GM18867 (cell line): Measurements from ENCODE around the gene IL1A.

Experiments used
- ATAC-seq: cut with Tn5 transposase; IDR thresholded peaks from one replicate; pipeline ENCODE4 v1.9.1; 2021; ENCODE audit warnings: mild to moderate bottlenecking, moderate library complexity; ENCODE audit not compliant: unreplicated experiment

Gene IL1A

DNA sequence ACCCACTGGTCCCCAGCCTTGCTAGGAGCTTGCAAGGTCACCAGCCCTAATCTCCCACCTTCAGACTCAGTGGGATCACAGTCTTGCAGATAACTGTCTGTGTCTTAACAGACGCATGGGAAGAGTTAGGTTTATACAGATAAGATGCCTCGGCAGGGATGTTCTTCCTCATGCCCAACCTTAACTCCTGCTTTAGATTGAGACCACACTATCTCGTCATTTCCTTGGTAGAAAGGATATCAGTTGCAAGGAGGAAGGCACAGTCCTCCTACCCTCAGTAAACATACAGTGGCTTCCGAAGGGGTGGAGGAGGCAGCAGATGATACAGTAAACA is 56.3 kb downstream of the IL1A start:
- no peak for ATAC-seq

DNA sequence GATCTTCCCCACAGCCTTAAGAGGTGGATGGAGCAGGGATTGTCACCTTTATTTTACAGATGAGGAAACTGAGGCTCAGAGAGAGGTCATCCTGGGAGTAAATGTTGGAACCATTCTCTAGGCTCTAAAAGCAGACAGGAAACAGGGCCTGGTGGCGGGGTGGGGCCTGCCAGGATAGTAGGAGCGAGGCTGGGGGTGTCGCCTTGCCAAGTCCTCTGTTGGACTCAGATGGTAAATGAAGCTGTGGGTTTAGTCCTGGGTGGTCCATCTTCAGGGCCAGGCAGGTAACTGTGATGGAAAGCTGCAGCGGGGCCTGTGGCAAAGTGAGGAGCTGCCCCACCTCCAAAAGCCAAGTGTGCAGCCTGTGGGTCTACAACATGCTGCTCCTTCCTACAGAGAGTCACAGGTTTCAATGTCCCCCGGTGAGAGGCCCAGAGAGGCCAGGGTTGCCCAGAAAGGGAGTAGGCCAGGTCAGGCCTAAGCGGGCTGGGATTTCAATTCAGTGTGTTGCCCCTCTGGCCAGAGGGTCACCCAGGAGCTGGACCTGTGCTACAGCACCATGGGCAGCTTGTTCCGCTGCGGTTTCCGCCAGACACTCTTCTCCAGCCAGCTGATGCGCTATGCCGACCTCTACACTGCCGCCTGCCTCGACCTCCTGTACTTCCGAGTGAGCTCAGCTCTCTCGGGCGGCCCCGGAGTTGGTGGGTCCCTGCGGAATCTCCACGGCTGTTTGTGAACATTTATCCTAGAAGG is 56.8 kb downstream of the IL1A start:
- ATAC-seq = no peak

DNA sequence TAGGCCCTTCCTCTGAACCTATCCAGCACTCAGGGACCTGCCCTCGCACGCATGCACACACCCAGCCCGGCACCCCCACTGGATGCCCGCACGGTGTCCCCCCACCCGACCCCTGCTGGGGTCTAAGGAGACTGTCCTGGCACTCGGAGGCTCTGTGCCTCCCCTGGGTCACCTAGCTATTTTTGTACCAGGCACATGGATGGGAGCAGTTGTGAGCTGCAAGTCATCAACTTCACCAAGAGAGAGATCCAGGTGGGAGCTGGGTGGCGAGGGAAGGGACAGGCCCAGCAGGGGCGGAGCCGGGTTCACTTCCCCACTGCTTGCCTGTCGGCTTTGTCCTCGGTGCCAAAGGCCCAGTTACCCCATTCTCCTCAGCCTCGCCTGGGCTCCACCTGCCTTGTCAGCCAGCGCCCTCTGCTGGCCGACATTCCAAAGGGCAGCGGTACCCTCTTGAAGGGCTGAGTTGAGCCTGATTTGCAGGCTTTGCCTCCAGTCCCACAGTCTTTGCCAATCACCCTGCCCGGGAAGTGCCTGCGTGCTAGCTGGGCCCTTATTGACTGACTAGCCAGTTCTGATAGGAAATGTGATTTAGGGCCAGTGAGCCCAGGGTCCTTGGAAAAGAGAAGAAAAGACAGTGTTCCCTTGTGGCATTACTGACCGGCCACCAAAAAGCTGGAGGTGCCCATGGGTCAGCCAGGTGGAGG is 57.7 kb downstream of the IL1A start:
- ATAC-seq = peak; percentile 78

DNA sequence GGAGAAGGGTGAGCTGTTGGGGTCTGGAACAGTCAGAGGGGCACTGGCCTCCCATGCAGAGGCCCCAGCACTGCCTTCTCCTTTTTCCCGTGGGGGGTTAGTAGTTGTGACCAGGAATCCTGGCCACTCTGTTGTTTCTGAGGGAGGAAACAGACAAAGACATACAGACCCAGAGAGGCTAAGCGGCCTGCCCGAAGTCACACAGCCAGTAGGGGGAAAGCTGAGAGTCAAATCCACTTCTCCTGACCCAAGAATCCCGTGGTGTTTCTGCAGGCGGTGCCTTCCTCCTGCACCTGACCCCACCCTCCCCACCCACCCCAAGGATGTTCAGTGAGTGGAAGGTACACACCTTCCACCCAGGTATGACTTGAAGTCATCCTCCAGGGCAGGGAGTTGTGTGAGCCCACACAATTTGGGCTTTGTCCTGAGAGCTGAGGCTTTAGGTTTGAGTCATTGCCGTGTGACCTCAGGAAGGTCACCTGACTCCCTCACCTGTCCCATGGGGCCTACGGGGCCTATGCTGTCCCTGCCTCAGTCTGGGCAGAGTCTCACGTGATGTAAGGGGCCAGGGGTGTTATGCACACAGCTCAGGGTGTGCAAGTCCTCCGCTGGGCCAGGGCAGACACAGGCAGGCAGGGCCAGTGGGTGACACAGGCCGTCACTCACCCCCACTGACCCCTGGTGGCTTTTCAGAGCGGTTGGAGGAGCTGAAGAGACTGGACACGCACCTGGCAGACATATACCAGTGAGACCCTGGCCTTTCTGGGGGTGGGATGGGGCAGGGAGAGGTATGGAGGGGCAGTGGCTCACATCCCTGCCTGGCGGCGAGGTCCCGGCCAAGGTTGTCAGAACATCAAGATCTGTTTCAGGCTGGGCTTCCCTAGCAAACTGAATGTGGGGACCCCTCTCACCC is 58.5 kb downstream of the IL1A start:
- no peak for ATAC-seq

DNA sequence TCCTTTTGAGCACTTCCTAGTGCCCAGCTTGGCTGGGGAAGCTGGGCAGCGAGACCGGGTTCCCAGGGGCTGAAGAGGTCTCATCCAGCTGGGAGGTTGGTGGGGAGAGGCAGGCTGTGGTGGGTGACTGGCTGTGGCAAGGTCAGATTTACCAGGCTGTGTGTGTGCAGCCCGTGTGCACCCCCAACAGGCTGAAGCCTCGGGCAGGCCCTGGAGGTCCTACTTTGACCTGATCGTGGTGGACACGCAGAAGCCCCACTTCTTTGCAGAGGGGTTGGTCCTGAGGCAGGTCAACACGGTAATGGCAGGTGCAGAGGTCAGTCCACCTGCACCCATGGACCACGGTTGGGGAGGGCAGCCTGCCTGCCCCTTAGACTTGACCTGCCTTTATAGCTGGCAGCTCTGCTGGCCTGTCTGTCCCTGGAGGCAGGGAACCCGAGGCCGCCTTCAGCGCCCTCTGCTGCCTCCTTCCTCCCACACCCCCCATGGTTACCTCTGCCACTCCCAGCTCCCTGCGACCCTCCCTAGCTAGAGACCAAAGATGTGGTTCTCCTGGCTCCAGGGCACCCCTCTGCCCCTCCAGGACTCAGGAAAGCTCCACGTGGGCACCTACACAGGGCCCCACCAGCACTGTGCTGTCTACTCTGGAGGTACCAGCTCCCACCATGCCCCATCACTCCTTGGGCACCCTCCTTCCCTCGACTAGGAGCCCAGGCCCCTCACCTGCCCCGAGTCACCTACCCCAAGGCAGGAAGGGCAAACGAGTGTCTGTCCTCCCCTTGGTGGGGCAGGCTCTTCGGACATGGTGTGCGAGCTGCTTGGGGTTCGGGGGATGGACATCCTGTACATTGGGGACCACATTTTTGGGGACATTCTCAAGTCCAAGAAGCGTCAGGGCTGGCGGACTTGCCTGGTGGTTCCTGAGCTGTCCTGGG is 59.4 kb downstream of the IL1A start:
- ATAC-seq = no peak

DNA sequence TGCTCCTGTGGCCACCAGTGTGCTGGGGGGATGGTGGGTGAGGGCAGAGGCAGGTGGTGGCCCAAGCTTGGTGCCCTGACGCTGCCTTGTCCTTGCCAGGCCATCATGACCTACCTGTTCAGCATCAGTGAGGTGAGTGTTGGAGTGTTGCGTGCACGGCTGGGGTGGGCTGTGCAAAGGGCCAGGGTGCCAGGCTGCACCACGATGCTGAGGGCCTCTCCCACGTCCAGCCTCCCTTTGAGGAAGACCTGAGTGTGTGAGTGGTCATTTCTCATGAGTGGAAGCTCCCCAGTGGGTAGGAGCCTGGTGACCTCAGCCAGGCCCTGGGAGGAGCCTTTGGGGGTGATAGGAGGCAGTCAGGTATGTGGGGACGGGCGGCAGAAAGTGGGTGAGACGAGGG is 60.3 kb downstream of the IL1A start:
- no peak for ATAC-seq
